ENCODE measurements around the gene PDPK1. TPM values are rescaled to one million over a fixed set of nuclear protein-coding genes. Genes with fewer than 3 reads are reported as not detected.

Gene PDPK1
- total RNA-seq, 1 donor from 2014 or later: 13.9 TPM

- Mint-ChIP-seq H3K27me3 (ENCODE audit: insufficient read depth, low read depth) (peaks cover 10% of the 10 kb centered on the region), H3K27ac (no peak overlapping the region), H3K4me1 (peaks cover 8% of the 10 kb centered on the region), H3K9me3 (no peaks in the 10 kb centered on the region), H3K4me3 (no peak overlapping the region), H3K36me3 (no peaks in the 10 kb centered on the region)
- TF ChIP-seq EZH2 (IDR thresholded peaks at IDR 0.05): no peak
- no peak for TF ChIP-seq CTCF (IDR thresholded peaks at IDR 0.05)
- TF ChIP-seq EZH2phosphoT487 (IDR thresholded peaks at IDR 0.05): no peak
- Histone ChIP-seq H3F3A (ENCODE audit: low read depth) (peaks cover 11% of the 10 kb centered on the region), H3K27me3 (peaks cover 7% of the 10 kb centered on the region), H3K79me2 (ENCODE audit: low read depth) (no peaks in the 10 kb centered on the region), H3K36me3 (no peaks in the 10 kb centered on the region), H3K4me2 (no peak overlapping the region), H3K4me3 (no peak overlapping the region), H2AFZ (replicated peaks) (no peak overlapping the region), H3K9ac (no peak overlapping the region), H3K4me1 (no peaks in the 10 kb centered on the region), H3K9me3 (ENCODE audit: low read depth) (no peaks in the 10 kb centered on the region), H3K27ac (no peak overlapping the region), H4K20me1 (ENCODE audit: low read depth) (no peaks in the 10 kb centered on the region)
- no peak for DNase-seq (ENCODE audit: low spot score)
These were observed 9.4 kb upstream of the PDPK1 start for GRCh38 chr16:2528161-2529060.

GRCh38 chr16:2529061-2529931, 8.5 kb upstream of the PDPK1 start:
- Mint-ChIP-seq H3K4me1 (peaks cover 13% of the 10 kb centered on the region), H3K36me3 (no peaks in the 10 kb centered on the region), H3K9me3 (no peaks in the 10 kb centered on the region), H3K4me3 (peak overlapping the region; percentile 35), H3K27me3 (ENCODE audit: insufficient read depth, low read depth) (peaks cover 17% of the 10 kb centered on the region), H3K27ac (no peak overlapping the region)
- H4K20me1 ChIP-seq (ENCODE audit: low read depth): no peaks in the 10 kb centered on the region
- peaks cover 11% of the 10 kb centered on the region for H3F3A ChIP-seq (ENCODE audit: low read depth)
- H3K4me1 ChIP-seq: no peaks in the 10 kb centered on the region
- no peak overlapping the region for H3K4me3 ChIP-seq
- no peaks in the 10 kb centered on the region for H3K9me3 ChIP-seq (ENCODE audit: low read depth)
- H3K4me2 ChIP-seq: no peak overlapping the region
- H3K9ac ChIP-seq: no peak overlapping the region
- no peak for DNase-seq (ENCODE audit: low spot score)
- H2AFZ ChIP-seq (replicated peaks): no peak overlapping the region
- H3K79me2 ChIP-seq (ENCODE audit: low read depth): no peaks in the 10 kb centered on the region
- H3K27me3 ChIP-seq: peaks cover 13% of the 10 kb centered on the region
- no peak overlapping the region for H3K27ac ChIP-seq
- TF ChIP-seq EZH2phosphoT487 (IDR thresholded peaks at IDR 0.05) (no peak), EZH2 (IDR thresholded peaks at IDR 0.05) (no peak), CTCF (IDR thresholded peaks at IDR 0.05) (no peak)
- no peaks in the 10 kb centered on the region for H3K36me3 ChIP-seq

GRCh38 chr16:2529961-2530628, 7.7 kb upstream of the PDPK1 start:
- H3K27me3 Mint-ChIP-seq (ENCODE audit: insufficient read depth, low read depth): peaks cover 18% of the 10 kb centered on the region
- no peak overlapping the region for H3K4me2 ChIP-seq

More at GRCh38 chr16:2529961-2530628, 7.7 kb upstream of the PDPK1 start:
- Histone ChIP-seq H3K4me1 (no peaks in the 10 kb centered on the region), H3K4me3 (no peak overlapping the region), H3K9ac (no peak overlapping the region), H3K36me3 (no peaks in the 10 kb centered on the region), H3K27me3 (peaks cover 13% of the 10 kb centered on the region), H3K9me3 (ENCODE audit: low read depth) (no peaks in the 10 kb centered on the region), H4K20me1 (ENCODE audit: low read depth) (no peaks in the 10 kb centered on the region), H2AFZ (replicated peaks) (no peak overlapping the region), H3F3A (ENCODE audit: low read depth) (peaks cover 11% of the 10 kb centered on the region), H3K27ac (no peak overlapping the region), H3K79me2 (ENCODE audit: low read depth) (no peaks in the 10 kb centered on the region)
- Mint-ChIP-seq H3K4me1 (peaks cover 13% of the 10 kb centered on the region), H3K4me3 (peak overlapping the region; percentile 67), H3K9me3 (no peaks in the 10 kb centered on the region), H3K36me3 (no peaks in the 10 kb centered on the region), H3K27ac (no peak overlapping the region)
- TF ChIP-seq EZH2 (IDR thresholded peaks at IDR 0.05) (no peak), CTCF (IDR thresholded peaks at IDR 0.05) (no peak), EZH2phosphoT487 (IDR thresholded peaks at IDR 0.05) (no peak)
- no peak for DNase-seq (ENCODE audit: low spot score)
